Uterus (tissue), 2 donors: Measurements from ENCODE around the gene ISL1.

Experiments
- POLR2A ChIP-seq, 2 donors: fragments of 450-650 bp; IDR thresholded peaks; one replicate each; pipeline ENCODE4 v1.6.1; 2016; ENCODE audit warnings: antibody characterized with exemption in 2 of 2, mild to moderate bottlenecking in 1 of 2, moderate library complexity in 1 of 2
- TF ChIP-seq, protein P1 (sequence below), 4 experiments: fragments of 200-600 bp in 2 of 4; fragments of 450-650 bp in 2 of 4; sonication (generic) in 2 of 4; IDR thresholded peaks; one replicate each; pipeline ENCODE4 v1.5.1; 2016 to 2019; ENCODE audit warnings: antibody characterized with exemption in 4 of 4, mild to moderate bottlenecking in 2 of 4, moderate library complexity in 1 of 4

DNA sequence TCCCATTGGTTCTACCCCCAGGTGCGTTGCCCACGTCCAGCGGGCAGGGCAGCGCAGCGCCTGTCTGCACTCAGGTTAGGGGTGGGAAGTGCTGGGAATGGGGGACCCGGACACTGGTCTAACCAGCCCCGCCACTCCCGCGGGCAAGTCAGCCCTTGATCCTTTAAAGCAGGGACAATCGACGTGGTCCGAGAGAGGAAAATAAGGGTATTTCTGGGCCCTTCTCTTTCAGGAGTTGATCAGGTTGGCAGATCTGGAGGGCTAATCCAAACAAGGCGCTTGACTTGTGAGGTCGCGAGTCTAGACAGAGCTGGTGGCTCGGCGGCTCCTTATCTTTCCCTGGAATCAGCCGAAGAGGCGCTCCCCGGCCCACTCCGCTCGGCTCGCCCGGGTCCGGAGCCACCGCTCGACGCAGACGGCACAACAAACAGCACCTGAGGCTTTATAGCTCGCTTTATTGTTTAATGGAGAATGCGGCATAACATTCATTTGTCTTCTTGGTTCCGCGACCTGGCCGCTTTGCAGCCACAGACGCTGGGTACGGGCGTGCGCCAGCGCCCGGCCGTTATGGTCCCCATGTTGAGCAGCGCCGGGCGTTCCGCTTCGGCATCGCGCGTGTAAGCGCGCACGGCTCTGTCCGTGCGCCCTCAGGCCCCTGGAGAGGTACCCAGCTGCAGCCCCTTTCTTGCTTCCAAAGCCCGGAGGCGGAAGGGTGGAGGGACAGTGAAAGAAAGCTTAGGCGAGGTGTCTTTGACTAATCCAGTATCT, 15.8 kb downstream of the ISL1 start:
- TF ChIP-seq, protein P1, sequence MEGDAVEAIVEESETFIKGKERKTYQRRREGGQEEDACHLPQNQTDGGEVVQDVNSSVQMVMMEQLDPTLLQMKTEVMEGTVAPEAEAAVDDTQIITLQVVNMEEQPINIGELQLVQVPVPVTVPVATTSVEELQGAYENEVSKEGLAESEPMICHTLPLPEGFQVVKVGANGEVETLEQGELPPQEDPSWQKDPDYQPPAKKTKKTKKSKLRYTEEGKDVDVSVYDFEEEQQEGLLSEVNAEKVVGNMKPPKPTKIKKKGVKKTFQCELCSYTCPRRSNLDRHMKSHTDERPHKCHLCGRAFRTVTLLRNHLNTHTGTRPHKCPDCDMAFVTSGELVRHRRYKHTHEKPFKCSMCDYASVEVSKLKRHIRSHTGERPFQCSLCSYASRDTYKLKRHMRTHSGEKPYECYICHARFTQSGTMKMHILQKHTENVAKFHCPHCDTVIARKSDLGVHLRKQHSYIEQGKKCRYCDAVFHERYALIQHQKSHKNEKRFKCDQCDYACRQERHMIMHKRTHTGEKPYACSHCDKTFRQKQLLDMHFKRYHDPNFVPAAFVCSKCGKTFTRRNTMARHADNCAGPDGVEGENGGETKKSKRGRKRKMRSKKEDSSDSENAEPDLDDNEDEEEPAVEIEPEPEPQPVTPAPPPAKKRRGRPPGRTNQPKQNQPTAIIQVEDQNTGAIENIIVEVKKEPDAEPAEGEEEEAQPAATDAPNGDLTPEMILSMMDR (IDR thresholded peaks at IDR 0.05) = no peak
- TF ChIP-seq POLR2A (IDR thresholded peaks at IDR 0.05) = no peak
